Adrenal gland (tissue), 5 donors: ENCODE results near the gene MPPED1.

ENCODE experiments used
- CTCF ChIP-seq, 6 experiments: fragments of 450-650 bp in 4 of 6; fragments of 200-600 bp in 2 of 6; sonication (generic) in 1 of 6; IDR thresholded peaks; 1 replicate in 5 of 6; 2 replicates in 1 of 6; pipeline versions ENCODE4 v1.5.1 to v1.8.0; 2016 to 2021; ENCODE audit warnings: antibody characterized with exemption in 6 of 6, mild to moderate bottlenecking in 2 of 6, moderate library complexity in 1 of 6
- POLR2A ChIP-seq, 2 donors: fragments of 450-650 bp; IDR thresholded peaks; one replicate each; pipeline ENCODE4 v1.6.1; 2017; ENCODE audit warnings: antibody characterized with exemption in 2 of 2, mild to moderate bottlenecking in 2 of 2, moderate library complexity in 1 of 2
- donor health status: DM: no; HTN: no; CAD: no.

- TF ChIP-seq CTCF (IDR thresholded peaks at IDR 0.05) (peak; percentile 82 to 99 (median 90)), POLR2A (IDR thresholded peaks at IDR 0.05) (no peak)
Measured at GRCh38 chr22:43388420-43388851, 23.4 kb upstream of the MPPED1 start.
